Measurements from ENCODE around the gene PTPRB.

- TF ChIP-seq POLR2A (IDR thresholded peaks at IDR 0.05) (no peak), CTCF (IDR thresholded peaks at IDR 0.05) (no peak)
Observed at GRCh38 chr12:70534466-70534865, 102.8 kb downstream of the PTPRB start.

Measured in adrenal gland (tissue), 5 donors.